GM18508 (cell line): ENCODE data around the gene GABBR2.

Experiments
- ATAC-seq: cut with Tn5 transposase; IDR thresholded peaks from one replicate; pipeline ENCODE4 v1.9.1; 2021; ENCODE audit warnings: moderate number of reproducible peaks; ENCODE audit not compliant: insufficient read depth, unreplicated experiment

GABBR2 gene

GRCh38 chr9:98708933-98709911 lies at the start of gene GABBR2:
Gene GABBR2 (minus strand): TSS chr9:98708935. CDS start chr9:98708737, 198 bp downstream.
- no peak for ATAC-seq

GRCh38 chr9:98755006-98755618 lies 46.4 kb upstream of the GABBR2 start:
- ATAC-seq = no peak

GRCh38 chr9:98751210-98751609 lies 42.5 kb upstream of the GABBR2 start:
- no peak for ATAC-seq

- no peak for ATAC-seq
Observed at GRCh38 chr9:98750364-98751060, 41.8 kb upstream of the GABBR2 start.

GRCh38 chr9:98747476-98747875 lies 38.7 kb upstream of the GABBR2 start:
- ATAC-seq = no peak

- no peak for ATAC-seq
Observed at GRCh38 chr9:98745470-98745869, 36.7 kb upstream of the GABBR2 start.

- ATAC-seq = no peak
Observed at GRCh38 chr9:98743818-98744611, 35.3 kb upstream of the GABBR2 start.

- ATAC-seq = no peak
Observed at GRCh38 chr9:98743329-98743728, 34.6 kb upstream of the GABBR2 start.

- no peak for ATAC-seq
Observed at GRCh38 chr9:98742325-98743280, 33.9 kb upstream of the GABBR2 start.

GRCh38 chr9:98740226-98740881 lies 31.6 kb upstream of the GABBR2 start:
- no peak for ATAC-seq

- ATAC-seq = no peak
Observed at GRCh38 chr9:98738741-98739140, 30.0 kb upstream of the GABBR2 start.

GRCh38 chr9:98736226-98736625 lies 27.5 kb upstream of the GABBR2 start:
- ATAC-seq = no peak

- ATAC-seq = no peak
Observed at GRCh38 chr9:98732801-98733200, 24.1 kb upstream of the GABBR2 start.

- ATAC-seq = no peak
Observed at GRCh38 chr9:98732091-98732490, 23.4 kb upstream of the GABBR2 start.

GRCh38 chr9:98730871-98731270 lies 22.1 kb upstream of the GABBR2 start:
- no peak for ATAC-seq

- no peak for ATAC-seq
Observed at GRCh38 chr9:98728500-98728899, 19.8 kb upstream of the GABBR2 start.

- no peak for ATAC-seq
Observed at GRCh38 chr9:98727428-98727827, 18.7 kb upstream of the GABBR2 start.

- ATAC-seq = no peak
Observed at GRCh38 chr9:98726735-98727134, 18.0 kb upstream of the GABBR2 start.
